Stimulated activated CD8-positive, alpha-beta memory T cell treated with anti-CD3 and anti-CD28 coated beads, Interleukin-15, amount 100 ng/mL, for 4 hours (primary cell): Measurements from ENCODE around the gene SLC35G3.
"Not testable (repeated sequence)": the region's sequence is repeated elsewhere in the genome, so short reads cannot be mapped to it uniquely, and the experiment has no call there.

Source experiments
- DNase-seq, 2 donors: peaks; one replicate each; pipeline ENCODE4 v3.0.0-alpha.2; 2020; ENCODE audit warnings: low read depth in 2 of 2

The SLC35G3 gene

DNA sequence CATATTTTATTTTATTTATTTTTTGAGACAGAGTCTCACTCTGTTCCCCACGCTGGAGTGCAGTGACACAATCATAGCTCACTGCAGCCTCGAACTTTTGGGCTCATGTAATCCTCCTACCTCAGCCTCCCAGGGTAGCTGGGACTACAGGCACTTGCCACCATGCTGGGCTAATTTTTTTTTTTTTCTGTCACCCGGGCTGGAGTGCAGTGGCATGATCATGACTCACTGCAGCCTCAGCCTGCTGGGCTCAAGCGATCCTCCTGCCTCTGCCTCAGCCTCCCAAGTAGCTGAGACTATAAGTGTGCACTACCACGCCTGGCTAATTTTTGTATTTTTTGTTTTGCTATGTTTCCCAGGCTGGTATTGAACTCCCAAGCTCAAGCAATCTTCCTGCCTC is 29.5 kb downstream of the SLC35G3 start:
- no peak for DNase-seq

DNA sequence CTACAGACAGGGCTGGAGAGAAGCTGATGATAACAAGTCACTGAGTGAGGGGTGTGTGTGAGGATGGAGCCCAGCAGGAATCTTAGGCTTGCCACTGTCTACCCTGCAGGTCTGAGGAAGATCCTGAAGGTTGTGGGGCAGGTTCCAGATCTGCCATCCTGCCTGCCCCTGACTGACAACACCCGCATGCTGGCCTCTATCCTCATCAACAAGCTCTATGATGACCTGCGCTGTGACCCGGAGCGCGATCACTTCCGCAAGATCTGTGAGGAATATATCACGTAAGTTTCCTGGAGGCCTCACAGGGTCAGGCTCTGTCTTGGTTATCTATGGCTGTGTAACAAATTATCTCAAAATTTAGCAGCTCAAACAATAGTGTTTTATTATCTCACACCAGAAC is 30.3 kb downstream of the SLC35G3 start:
- no peak for DNase-seq

DNA sequence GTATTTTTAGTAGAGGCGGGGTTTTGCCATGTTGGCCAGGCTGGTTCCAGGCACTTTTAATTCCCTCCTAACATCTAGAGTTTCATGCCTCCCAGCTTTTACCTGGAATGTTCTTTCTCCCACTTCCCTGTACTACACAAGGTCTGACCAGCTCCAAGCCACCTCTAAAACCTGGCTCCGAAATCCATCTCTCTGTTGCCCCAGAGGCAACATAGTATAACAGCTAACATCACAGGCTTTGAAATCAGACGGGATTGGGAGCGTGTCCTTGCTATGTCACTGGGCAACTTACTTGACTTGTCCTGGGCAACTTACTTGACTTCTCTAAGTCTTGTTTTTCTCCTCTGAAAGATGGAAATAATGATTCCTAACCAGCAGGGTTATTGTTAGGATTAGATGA is 31.4 kb downstream of the SLC35G3 start:
- no peak for DNase-seq

DNA sequence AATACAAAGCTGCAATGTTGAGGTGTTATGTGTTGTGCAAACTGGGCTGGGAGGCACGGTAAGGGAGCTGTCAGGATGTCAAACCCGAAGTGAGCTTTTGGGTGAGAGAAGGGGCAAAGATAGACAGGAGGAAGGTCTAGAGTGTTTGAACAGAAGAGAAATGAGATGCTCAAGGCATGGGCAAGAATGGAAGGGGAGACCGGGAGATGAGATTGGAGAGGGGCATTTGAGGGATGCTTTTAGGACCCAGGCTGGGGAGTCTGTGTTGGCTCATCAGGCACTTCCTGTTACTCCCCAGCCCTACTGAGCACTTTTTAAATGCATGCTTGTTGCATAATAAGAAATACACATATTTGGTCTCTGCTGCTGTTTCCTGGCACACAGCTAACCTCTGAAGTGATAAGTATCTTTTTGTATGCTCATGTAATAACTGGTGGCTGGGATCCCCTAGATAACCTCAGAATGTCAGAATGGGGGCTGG is 32.9 kb downstream of the SLC35G3 start:
- no peak for DNase-seq

DNA sequence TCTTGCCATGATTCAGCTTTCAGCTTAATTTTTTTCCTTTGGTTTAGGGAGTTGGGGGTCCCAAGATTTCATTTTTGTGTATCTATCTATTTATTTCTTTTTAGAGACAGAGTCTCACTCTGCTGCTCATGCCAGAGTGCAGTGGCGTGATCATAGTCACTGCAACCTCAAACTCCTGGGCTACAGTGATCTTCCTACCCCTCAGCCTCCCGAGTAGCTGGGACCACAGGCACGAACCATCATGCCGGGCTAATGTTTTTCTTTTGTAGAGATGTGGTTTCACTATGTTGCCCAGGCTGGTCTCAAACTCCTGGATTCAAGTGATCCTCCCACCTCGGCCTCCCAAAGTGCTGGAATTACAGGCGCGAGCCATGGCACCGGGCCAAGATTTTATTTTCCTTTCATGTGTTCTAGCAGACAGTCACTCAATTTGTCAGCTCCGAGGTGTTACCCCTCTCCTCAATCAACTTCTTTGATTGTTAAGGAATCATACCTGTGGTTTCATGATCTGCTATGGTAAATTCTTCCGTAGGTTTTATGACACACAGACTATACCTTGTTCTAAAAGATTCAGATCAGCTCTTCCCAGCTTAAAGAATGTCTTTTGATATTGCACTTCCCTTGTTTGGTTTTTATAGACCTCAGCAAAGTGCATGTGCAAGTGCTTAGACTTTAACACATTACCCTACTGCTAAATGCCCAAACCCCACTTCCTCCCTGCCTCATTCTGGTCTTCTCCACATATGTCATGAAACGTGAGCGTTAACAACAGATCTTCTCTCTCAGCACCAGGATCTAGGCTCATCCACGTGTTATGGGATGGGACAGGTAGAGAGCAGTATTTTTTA is 33.6 kb downstream of the SLC35G3 start:
- DNase-seq, result no peak

DNA sequence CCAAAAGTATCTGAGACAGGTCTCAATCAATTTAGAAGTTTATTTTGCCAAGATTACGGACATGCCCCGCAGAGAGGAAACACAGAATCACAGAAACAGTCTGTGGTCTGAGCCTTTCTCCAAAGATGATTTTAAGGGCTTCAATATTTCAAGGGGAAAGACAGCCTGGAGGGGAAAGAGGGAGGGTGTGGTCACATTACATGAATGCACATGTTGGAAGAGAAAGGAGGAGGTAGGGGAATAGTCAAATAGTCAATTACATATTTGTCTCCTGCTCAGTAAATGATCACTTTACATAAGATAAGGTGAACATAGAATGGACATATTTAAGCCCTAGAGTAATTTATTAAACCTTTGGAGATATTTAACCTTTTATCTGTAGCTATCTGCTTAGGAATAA is 34.3 kb downstream of the SLC35G3 start:
- no peak for DNase-seq

DNA sequence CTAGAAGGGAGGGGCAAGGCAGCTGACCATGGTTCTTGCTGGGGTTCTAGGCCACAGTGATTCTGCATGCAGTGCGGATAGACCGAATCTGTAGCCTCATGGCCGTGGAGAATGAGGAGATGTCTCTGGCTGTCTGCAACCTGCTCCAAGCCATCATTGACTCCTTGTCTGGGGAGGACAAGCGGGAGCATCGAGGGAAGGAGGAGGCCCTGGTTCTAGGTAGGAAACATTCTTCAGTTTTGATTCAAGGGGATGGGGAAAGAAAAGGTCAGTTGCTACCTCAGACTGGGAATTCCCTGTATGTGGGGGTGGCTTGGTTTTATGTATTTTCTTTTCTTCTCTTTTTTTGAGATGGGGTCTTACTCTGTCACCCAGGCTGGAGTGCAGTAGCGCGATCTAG is 38.9 kb downstream of the SLC35G3 start:
- no peak for DNase-seq

DNA sequence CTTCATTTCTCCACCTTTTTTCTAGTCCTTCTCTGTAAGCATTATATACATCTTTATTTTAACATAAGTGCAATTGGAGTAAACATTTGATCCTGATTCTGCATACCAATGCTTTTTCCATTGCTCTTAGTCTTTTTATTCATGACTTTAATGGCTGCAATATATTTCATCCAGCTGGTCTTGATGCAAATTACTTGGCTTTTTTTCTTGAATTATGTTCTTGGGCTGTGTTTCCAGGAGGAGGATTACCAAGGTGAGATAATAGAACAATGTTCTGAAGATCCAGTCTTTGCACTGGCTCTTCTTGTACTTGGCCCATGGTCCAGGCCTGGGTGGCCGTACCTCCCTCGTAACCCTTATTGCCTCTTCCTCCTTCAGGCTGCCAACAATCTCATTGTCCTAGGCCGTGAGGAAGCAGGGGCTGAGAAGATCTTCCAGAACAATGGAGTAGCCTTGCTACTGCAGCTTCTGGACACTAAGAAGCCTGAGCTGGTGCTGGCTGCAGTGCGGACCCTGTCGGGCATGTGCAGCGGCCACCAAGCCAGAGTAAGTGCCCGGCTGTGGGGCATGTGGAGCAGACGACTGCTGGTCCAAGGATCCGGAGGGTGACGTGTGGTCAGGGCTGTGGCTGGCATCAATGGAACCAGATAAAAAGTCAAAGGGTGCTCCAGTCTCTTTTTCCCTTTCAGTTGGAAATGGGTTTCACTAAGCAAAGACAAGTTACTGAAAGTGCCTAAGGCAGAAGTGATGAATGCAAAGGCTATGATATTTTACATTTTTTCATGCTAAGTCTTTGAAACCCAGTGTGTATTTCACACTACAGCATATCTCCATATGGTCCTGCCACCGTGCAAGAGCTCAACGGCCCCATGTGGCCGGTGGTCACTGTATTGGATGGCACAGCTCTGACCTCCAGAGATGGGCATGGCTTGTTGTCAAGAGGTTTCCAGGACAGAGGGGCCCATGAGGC is 39.7 kb downstream of the SLC35G3 start:
- DNase-seq, result no peak

DNA sequence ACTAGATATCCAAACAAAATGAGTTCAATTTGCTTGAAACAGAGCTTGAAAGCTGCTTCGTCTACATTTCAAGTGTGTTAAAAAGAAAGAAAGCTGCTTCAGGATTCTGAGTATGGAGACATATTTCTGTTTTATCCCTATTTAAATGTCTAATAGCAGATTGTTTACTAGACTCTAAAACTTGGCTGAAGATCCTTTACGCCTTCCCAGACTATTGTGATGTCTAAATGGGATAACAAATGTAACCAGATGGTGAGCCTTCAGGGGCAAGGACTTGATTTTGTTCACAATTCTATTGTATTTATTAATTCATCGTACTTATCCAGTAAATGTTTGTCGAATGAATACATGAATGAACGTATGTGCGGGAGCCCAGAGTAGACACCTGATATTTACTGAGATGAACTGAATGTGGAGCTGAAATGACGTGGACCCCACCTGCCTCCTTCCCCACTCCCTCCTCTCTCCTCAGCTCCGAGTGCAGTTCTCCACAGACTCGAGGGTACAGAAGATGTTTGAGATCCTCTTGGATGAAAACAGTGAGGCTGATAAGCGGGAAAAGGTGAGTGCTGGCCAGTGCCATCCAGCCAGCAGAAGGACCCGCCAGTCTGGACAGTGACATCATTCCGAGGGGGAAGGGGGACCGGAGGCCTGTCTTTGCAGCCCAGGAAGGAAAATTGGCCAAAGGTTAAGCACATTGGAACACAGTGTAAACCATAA is 41.6 kb downstream of the SLC35G3 start:
- no peak for DNase-seq

DNA sequence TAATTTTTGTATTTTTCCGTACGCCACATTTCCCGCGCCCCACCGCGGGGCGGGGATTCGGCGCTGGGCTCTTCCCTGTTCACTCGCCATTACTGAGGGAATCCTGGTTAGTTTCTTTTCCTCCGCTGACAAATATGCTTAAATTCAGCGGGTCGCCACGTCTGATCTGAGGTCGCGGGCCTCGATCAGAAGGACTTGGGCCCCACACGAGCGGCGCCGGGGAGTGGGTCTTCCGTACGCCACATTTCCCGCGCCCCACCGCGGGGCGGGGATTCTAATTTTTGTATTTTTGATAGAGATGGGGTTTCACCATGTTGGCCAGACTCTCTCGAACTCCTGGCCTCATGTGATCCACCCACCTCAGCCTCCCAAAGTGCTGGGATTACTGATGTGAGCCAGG is 43.1 kb downstream of the SLC35G3 start:
- DNase-seq, result not testable (repeated sequence)

DNA sequence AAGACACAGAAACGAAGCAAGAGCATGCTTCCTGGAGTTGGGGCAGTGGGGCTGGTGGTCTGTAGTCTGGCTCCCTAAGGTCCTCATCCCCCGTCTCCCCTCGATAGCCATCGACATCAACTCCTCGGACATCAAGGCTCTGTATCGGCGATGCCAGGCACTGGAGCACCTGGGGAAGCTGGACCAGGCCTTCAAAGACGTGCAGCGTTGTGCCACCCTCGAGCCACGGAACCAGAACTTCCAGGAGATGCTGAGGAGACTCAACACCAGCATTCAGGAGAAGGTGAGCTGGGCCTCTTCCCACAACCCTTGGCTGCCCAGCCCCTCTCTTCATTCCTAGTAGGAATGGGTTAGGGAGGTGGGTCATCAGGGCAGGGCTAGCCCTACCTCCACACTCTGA is 44.3 kb downstream of the SLC35G3 start:
- DNase-seq, result no peak

DNA sequence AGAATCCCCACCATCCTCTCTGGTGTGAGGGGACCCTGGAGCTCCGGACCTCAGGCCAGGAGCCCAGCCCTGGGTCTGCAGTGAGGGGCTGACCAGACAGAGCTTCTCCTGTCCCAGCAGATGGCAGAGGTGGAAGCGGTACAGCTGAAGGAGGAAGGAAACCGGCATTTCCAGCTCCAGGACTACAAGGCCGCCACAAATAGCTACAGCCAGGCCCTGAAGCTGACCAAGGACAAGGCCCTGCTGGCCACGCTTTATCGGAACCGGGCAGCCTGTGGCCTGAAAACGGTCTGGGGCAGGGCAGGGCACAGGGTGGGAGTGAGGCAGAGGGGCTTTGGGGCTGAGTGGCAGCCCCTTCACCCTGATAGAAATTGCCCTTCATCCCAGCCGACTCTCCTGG is 46.0 kb downstream of the SLC35G3 start:
- DNase-seq, result no peak

DNA sequence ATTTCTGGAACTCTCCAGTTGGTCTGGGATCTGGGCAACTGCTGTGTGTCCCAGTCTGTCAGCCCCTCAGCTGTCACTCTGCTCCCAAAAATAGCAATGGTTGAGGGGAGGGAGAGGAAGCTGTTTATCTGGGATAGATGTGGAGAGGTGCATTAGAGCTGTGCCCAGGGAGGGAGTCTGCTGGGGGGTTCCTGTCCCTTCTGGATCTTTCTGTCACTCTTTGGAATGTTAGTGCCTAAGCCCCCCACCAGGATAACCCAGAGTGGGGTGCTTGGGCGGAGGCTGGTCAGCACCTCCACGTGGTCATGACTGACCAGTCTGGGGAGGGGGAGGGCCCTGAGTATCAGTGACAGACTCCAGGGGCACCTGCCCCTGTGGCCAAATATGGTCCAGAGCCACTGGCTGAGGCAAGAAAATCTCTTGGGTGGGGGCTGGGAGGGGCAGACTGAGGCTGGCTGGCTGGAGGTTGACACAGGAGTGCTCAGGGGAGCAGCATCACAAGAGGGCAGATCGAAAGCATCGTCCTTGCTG is 46.8 kb downstream of the SLC35G3 start, which contains the start of gene UNC45B:
UNC45B (plus strand) TSS at position 443 of the 531 bp plus-strand sequence. CDS start 447 bp downstream, outside the sequence.
- no peak for DNase-seq

DNA sequence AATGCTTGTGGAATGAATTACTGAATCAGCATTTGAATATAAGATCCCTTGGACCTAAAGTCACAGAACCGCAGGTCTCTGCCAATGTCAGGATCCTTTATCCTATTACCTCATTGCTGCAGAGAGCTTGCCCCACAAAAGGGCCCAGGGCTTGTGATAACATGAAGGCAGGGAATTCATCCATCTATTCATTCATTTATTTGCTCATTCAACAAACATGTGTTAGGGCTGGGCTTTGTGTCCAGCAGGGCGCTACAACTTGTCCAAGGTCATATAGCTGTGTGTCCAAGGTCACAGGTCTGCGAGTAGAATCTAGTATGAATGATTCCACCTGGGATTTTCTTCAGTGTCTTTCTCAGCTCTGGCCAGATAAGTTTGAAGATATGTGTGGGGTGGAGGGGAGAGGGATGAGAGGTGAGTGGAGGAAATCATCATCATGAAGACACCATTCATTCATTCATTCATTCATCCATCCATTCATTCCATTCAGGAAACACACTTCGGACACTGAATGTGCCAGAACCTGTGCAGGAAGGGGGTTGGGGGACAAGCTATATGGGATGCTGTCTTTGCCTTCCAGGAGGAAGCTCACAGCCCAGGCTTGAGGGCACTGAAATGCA is 47.9 kb downstream of the SLC35G3 start:
- no peak for DNase-seq

DNA sequence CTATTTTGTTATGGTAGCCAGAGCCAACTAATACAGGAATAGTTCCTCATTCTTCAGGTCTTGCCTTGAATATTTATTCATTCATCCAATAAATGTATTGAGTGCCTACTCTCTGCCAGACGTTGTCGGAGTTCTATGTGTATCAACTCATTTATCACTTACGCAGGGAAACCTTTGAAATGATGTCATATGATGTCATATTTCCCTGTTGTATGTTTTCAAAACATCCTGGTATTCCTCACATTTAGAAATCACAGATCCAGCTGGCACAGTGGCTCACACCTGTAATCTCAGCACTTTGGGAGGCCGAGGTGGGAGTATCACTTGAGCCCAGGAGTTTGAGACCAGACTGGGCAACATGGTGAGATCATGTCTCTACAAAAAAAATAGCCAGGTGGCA is 49.4 kb downstream of the SLC35G3 start:
- no peak for DNase-seq
